ENCODE results near the gene SH2B2. TPM values are rescaled to one million over a fixed set of nuclear protein-coding genes. Genes with fewer than 3 reads are reported as not detected.
"Not testable (repeated sequence)": the region's sequence is repeated elsewhere in the genome, so short reads cannot be mapped to it uniquely, and the experiment has no call there.

SH2B2 gene
- total RNA-seq, 1 donor from 2014 or later = 11.9 TPM

DNA sequence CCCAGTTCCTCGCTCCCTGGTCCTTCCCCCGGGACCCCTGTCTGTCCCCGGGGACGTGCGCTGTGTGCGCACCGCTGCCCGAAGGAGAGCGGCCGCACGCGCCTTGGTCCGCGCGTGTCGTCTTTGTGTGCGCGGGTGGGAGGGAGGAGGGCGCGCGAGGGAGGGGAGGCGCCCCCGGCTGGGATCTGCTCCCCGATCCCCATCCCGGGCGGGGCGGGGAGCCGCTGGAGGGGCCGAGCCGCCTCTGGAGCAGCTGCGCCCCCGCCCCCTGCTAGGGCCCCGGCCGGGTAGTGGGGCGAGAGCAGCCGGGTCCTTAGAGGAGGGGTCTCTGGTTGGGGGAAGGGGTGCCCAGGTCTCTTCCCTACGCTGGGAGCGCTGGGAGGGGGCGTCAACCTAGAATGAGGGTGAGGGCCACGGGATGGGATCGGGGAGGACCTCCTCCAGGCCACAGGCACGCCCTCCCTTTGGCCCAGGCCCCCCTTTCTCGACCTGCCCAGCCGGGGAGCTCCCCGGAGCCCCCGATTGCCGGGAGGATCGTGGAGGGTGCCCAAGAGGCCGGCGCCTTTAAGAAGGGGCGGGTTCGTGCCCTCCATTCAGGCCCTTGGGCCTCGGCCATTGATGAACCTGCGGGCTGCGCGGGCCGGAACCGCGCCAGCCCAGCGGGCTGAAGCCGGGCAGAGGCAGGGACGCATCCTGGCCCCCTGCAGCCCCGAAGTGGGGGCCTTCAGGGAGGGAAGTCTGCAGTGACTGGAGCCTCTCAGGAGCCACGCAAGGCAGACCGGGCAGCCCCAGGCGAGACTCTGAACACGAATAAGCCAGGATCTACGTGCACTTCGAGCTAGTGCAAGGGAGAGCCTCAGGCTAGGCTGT is 678 bp downstream of the SH2B2 start:
- peak; percentile 59 for DNase-seq

DNA sequence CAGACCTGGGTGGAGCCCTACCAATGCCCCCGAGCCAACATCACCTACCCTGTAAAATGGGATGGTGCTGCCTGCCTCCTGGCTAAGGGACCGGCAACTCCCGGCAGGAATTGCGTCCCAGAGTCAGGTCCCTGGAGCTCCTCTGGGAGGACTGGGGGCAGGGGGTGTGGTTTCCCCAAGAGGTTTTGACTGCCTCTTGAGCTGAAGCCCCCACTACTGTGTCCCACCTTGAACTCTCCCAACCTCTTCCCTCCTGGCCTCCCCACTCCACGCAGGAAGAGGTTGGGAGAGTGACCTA is 1.3 kb downstream of the SH2B2 start:
- no peak for DNase-seq

DNA sequence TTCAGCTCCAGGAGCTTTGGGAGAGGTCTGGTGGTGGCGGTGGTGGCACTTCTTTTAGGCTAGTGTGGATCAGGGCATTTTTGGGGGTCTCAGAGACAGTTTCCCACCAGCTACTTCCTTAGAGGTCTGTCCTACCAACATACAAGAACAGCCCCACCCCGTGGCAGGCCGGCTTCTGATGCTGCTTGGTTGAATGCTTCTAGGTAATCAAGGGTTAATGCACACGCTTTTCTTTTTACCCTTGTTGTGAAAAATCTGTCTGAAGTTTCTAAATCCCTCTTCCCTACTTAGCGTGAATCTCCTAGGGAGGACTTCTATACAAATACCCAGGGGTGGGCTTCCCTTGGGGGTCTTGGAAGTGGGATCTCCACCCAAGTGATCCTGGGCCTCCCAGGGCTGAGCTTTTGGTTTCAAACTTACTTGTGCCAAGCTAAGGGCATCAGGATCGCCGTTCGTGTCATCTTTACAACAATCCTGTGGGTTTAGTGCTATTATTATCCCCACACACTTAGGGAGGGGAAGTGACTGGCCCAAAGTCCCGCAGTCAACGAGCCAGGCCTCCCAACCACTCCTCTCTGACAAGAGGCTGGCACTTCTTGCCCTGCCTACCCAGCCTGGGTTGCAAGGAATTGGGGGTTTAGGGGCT is 1.7 kb downstream of the SH2B2 start:
- DNase-seq = no peak

DNA sequence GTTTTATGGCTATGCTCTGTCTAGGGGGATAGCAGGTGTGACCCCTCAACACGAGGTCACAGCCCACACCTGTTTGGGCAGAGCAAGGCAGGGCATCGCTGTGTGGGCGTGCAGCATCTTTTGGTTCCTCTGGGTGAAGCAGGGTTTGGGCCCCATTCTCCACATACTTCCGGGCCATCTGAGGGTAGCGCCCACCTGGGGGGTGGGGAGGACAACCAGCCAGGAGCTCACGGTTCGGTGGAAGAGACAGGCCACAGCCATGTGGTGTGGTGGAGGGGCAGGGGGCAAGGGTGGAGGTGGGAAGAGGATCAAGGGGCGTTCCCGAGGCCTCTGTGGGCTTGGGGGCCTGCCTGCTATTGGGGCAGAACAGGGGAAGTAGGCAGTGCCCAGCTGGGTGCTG is 2.4 kb downstream of the SH2B2 start:
- DNase-seq = no peak

DNA sequence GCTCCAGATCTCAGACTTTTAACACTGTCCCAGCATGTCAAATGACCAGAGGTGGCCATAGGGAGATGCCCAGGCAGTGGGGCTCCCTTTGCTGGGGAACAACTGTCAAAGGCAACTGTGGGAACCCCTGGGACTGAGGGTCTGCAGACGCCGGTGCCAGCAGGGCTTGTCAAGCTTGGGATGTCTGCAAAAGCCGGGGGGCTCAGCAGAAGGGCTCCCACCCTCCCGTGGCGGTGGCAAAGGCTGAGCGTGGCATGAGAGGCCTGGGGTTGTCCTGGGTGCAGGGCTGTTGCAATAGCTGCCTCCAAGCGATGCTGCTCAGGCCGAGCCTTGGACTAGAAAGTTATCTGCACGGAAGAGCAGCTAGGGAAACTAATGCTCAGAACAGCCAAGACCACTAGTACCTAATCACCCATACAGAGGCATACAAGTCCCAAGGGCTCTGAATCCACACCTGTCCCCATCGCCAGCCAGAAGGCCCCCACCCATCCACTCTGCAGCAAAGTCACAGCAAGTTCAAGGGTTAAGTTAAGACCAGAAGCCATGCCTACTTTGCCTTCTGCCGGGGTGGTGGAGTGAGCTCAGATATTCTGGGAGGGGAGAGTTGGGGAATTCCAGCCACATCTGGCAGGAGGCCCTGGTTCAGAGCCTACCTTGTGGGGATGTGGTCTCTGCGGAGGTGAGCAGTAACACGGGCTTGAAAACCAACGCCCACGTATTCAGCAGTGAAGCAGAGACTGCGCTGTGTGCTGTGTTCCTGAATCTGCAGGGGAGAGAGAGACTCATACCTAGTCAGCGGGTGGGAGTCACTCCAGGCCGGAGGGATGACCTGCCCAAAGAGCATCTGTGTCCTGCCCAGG is 4.6 kb downstream of the SH2B2 start:
- no peak for DNase-seq

DNA sequence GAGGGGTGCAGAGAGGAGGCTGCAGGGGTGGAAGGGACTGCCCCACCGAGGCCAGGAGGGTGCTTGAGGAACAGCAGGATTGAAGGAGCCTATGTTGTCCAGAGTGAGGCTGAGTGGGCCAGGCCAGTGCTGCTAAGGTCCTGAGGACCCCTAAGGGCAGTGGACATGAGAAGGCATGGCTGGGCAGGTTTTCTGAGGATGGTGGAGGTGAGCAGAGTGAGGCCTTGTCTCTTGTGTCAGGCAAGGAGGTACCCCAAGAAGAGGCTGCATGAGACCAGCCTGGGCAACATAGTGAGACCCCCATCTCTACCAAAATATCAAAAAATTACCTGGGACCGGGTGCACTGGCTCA is 5.2 kb downstream of the SH2B2 start:
- no peak for DNase-seq

DNA sequence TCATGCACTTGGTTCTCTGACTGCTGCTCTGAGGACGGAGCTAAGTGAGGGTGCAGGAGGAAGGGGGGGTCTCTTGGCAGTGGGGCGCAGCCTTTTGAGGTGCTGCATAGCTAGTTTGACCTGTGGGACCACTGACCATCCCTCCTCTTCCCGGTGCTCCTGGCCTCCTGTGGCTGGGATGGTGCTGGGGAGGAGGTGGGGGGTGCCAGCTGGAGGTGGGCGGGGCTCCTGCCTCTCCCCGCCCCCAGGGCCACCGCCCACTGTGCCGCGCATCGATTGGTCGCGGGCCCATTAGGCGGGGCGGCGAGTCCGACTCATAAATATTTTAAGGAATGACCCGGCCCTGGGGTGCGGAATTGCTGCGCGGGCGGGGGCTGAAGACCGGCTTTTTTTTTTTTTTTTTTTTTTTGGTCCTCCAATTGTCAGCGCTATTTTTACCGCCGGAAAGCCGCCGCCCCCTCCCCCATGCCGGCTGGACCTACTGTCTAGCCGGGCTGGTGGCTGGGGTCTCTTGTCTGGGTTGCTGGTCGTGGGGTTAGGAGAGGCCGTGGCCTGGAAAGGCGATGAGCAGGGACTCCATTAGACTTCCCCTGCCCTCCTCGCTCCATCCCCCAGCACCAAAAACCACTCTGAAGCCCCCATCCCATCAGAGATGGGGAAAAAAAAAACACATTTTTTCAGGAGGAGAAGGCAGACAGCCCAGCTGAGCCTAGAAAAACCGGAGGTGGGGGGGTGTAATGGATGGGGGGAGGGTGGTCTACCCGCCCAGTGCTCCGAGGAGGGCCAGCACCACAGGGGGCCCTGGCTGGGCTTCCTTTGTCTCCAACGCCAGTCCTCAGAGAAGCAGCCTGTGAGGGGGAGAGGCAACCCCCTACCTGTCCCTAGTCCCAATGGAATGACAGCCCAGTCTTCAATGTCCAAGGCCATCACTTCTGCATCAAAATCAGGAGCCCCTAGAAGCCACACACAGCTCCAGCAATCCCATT is 6.4 kb downstream of the SH2B2 start:
- no peak for DNase-seq

DNA sequence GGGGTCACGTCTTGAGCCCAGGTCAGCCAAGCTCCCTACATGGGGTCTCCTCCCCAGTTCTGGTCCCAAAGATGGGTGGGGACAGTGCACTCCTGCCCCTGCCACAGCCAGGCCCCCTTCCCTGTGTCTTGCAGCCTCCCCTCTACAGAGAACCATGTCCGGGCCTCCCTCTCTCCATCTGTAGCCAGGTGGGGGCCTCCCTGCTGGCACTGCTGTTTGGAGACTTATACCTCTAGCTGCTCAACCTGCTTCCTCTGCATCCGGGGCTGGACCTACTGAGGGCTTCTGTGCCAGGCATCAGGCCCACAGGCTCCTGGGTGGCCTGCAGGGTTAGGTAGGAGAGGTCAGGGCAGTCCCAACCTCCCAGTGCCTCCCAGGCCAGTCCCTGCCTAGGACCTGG is 7.9 kb downstream of the SH2B2 start:
- no peak for DNase-seq

DNA sequence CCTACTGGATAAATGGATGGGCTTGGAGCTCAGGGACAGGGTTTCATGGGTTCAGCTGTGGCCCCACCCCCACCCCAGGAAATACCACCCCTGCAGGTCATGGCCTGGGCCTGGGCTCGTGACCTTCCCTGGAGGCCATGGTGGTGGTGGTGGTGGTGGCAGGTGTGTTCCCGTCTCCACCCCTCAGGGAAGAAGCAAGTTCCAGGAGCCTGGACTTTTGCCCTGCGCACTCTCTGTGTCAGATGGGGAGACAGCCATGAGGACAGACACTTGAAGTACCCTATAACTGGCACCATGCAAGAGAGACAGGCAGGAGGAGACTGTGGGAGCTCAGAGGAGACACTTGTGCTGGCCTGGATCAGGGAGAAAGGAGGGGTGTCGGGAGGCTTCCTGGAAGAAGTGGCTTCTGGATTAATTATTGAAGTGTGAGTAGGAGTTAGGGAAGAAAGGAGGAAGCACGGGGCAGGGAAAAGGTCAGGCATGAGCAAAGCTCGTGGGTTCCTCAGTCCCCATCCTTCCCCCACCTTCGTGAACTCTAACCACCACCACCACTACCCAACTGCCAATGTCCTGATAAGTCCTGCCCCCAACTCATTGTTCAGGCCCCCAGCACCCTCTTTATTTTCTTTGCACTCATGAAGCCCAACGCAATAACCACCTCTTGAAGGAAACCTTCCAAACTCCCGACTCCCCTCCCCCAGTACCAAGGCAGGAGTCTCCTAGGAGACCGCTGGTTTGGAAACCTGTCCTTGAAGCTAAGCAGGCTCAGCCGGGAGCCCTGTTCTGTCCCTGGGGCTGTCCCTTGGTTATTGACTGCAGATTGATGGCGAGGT is 8.9 kb downstream of the SH2B2 start:
- no peak for DNase-seq

DNA sequence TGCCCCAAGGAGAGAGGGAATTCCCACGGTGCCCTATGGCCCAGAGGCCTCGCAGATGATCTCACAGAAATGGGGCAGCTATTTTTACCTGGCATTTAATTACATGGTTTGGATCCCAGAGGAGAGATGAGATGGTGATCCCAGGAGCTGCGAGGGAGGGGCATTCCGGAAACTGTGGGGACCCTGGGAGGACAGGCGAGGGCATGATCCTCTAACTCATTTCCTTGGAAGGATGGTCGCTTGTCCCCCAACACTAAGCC is 9.4 kb downstream of the SH2B2 start:
- DNase-seq = no peak

DNA sequence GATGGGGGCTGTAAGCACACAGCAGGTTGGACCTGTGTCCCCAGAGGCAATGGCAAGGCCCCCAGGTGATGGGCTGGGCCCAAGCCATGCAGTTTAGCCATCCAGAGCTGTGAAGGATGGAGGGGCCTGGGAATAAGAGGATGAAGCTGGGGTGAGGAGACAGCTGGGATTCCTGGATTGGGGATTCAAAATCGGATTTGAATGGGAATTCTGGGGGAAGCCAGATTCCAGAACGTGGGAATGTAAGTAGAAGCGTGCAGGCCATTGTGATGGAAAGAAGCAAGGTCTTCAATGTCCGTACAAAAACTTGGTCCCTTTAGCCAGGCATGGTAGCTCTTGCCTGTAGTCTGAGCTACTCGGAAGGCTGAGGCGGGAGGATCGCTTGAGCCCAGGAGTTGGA is 9.8 kb downstream of the SH2B2 start:
- DNase-seq = no peak

DNA sequence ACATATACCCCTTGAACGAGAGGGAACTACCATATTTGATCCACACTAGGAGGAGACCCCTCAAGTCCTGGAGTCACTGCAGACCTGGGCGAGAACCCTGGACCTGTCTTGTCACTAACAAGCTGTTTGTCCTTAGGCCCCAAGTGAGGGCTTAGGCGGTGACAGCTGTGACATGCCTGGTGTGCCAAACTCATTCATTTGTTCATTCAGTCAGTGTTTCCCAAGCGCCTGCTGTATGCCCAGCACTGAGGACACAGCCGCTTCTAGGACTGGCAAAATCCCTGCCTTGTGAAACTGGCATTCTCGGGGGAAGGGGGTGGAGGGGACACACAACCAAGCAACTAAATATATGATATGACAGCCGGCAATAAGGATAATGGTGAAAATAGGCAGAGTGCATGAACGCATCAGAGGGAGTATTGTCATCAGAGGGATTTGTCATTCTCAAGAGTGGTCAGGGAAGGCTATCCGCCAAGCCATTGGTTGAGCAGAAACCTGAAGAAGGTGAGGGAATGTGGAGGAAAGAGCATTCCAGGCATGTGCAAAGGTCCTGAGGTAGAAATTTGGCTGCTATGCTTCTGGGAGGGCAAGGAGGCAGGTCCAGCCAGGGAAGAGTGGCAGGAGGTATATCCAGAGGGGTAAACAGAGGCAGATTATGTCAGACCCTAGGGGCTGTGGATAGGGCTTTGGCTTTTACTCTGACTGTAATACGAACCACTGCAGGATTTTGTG is 11.0 kb downstream of the SH2B2 start:
- no peak for DNase-seq

DNA sequence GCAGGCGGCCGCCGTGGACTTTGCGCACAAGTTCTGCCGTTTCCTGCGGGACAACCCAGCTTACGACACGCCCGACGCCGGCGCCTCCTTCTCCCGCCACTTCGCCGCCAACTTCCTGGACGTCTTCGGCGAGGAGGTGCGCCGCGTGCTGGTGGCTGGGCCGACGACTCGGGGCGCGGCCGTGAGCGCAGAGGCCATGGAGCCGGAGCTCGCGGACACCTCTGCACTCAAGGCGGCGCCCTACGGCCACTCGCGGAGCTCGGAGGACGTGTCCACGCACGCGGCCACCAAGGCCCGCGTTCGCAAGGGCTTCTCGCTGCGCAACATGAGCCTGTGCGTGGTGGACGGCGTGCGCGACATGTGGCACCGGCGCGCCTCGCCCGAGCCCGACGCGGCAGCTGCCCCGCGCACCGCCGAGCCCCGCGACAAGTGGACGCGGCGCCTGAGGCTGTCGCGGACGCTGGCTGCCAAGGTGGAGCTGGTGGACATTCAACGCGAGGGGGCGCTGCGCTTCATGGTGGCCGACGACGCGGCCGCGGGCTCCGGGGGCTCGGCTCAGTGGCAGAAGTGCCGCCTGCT is 14.1 kb downstream of the SH2B2 start:
- no peak for DNase-seq

DNA sequence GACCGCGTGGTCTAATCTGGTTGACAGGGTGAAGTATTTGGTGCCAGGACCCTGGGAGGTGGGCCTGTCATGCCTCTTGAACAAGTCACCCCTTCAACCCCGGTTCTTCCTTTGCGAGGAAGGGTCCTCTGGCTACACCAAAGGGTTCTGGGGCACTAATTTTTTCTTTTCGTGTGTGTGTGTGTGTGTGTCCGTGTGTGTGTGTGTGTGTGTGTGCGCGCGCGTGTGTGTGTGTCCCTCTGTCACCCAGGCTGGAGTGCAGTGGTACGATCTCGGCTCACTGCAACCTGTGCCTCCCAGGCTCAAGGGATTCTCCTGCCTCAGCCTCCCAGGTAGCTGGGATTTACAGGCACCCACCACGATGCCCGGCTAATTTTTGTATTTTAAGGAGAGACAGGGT is 14.7 kb downstream of the SH2B2 start:
- DNase-seq = not testable (repeated sequence)

DNA sequence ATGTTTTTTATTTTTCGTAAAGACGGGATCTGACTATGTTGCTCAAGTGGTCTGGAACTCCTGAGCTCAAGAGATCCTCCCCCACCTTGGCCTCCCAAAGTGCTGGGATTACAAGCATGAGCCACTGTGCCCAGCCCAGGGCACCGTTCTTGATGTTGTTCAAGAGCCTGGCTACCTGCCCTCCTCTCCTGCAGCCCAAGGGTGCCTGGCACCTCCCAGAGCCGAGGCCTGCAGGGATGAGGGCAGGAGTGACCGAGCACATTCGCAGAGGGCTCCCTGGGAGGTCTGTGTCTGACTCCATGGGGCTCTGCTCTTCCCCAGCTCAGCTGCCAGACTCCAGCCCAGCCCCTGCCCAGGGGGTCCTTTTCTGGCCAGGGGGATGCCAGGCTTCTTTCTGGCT is 15.4 kb downstream of the SH2B2 start:
- DNase-seq = no peak

DNA sequence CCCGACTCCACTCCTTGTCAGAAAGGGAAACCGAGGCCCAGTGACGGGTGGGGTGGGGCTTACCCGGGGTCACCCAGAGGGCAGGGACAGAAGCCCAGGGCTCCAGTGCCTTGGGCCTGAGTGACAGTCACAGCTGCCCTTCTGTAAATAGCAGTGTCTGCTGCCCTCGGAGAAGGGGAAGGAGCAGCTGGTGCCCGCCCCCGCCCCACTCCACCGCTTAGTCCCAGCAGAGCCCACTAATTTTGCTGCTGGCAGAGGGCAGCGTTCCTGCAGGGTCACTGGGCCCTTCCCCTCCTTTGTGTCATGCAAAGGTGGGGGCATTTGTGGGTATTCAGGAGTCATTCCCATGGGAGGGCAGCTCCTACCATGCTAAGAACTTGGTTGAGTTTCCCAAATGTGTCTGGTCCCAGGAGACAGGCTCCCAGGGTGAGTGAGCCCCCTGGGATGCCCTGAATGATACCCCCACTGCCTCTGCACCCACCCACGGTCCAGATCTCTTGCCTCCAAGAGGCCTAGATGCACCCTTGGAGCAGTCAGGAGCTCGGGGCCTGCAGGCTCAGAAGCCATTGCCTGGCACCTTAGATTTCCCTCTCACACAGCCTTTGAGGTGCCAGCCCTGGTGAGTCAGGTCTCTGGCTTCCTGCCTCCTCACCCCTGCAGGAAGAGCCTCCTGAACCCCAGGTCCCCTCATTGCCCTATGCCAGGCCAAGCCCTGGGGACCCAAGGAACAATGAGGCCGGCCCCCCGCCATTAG is 17.2 kb downstream of the SH2B2 start:
- no peak for DNase-seq

DNA sequence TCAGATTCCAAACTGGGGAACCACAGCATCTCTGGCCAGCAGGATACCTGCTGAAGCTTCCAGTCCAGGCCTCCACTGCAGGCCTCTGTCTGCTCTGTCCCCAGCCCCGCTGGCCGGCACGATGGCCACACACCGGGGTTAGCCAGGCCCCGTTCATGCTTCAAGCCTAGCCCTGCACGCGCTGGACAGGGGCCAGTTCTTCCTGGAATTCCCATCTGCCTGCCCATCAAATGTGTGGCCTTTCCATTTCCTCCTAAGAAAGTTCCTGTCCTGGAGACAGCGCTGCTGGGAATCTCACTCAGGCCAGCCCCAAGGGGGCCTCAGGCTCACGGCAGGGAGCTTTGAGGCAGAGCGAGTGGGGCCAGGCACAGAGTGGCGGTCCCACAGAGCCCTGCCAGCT is 18.0 kb downstream of the SH2B2 start:
- DNase-seq = no peak

DNA sequence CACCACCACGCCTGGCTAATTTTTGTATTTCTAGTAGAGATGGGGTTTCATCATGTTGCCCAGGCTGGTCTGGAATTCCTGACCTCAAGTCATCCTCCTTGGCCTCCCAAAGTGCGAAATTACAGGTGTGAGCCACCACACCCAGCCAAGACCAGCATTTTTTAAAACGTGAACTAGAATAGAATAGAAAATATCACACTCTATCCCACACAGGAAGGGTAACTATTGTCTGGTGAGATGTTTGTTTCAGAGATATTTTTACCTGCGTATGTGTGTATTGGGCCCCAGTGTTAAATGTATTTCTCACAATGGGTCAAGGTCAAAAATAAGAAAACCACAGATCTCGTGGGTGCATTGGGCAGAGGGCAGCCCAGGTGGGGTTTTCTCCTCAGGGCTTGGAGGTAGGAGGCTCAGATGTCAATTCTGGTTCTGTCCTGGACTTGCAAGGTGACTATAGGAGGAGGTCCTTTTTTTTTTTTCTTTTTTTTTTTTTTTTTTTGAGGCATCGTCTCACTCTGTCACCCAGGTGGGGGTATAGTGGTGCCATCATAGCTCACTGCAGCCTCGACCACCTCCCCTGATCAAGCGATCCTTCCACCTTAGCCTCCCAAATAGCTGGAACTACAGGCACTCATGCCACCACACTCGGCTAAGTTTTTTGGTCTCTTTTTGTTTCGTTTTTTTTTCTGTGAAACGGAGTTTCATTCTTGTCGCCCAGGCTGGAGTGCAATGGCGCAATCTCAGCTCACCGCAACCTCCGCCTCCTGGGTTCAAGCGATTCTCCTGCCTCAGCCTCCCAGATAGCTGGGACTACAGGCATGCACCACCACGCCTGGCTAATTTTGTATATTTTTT is 19.0 kb downstream of the SH2B2 start:
- DNase-seq = no peak

Data from occipital lobe (tissue), 2 donors.